ENCODE results near the gene LRRK1.

Gene LRRK1

GRCh38 chr15:100893261-100893963, 25.7 kb upstream of the LRRK1 start:
- DNase-seq, result no peak

DNA sequence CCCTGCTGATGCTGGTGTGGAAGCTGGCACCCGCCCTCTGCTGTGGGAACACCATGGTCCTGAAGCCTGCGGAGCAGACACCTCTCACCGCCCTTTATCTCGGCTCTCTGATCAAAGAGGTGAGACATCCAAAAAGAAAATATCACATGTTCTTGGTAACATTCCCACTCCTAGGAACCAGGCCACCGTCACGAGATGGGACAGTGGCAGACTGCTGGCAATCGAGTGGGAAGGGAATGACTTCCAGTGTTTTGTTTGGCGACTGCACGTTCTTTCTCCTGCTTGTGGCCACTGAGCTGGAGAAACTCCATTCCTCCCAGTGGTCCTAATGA, 25.2 kb upstream of the LRRK1 start:
- no peak for DNase-seq

- no peak for DNase-seq
Observed at GRCh38 chr15:100895721-100896120, 23.4 kb upstream of the LRRK1 start.

DNA sequence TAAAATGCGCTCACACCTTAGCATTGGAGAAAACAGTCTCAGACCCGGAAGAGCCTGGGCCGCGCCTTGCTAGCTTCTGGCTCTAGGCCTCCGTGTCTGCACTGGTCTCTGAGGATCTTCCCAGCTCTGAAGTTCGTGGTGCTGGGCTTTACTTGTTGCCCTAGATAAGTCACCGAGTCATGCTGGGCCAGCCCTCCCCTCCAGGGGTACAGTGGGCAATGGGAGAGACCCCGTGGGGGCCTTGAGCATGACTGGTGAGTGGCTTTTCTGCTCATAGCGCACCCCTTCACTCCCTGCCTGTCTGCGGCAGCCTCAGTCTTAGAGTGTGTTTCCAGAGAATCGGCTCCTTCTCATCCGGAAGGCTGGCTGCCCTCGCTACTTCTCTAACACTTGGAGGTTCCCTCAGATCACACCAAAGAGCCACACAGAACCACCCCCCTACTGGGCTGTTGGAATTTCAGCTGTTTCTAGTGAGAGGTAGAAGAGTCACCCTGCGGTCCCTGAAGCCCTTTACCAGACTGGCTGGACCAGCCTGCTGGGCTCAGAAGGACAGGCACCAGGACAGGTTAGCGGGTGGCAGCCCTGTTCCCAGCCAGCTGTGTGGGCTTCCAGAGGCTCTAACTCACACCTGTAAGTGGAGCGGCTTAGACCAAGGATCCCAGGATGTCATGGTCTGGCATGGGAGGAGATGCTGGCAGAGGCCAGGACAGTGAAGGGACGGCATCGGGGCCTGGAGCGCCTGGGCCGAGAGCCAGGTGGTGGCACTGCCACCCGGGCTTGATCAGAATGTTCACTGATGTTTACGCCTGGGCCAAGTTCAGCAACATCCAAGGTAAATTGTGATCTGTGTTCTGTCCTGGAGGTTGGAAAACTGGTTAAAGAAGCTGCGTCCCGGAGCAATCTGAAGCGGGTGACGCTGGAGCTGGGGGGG, 21.7 kb upstream of the LRRK1 start:
- no peak for DNase-seq

- no peak for DNase-seq
Observed at GRCh38 chr15:100898152-100898490, 21.0 kb upstream of the LRRK1 start.

GRCh38 chr15:100898661-100899462, 20.3 kb upstream of the LRRK1 start:
- DNase-seq, result no peak

DNA sequence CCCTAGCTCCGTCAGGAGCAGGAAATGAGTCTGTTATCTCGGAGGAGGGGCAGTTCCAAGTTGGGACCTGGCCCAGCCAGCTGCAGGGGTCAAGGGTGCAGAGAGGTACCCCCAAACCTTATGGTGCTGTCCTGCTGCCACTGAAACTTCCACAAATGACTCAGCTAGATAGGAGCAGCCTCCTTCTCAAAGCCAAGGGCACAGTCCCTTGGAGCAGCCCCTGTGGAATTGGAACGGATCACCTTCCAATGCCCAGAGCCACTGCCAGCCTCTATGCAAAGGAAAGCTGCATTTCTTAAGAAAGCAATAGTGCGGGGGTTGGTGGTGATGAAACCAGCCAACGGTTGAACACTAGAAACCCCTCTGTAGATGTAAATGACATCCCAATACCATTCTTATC, 19.6 kb upstream of the LRRK1 start:
- DNase-seq, result no peak

GRCh38 chr15:100900136-100900794, 18.9 kb upstream of the LRRK1 start:
- no peak for DNase-seq

DNA sequence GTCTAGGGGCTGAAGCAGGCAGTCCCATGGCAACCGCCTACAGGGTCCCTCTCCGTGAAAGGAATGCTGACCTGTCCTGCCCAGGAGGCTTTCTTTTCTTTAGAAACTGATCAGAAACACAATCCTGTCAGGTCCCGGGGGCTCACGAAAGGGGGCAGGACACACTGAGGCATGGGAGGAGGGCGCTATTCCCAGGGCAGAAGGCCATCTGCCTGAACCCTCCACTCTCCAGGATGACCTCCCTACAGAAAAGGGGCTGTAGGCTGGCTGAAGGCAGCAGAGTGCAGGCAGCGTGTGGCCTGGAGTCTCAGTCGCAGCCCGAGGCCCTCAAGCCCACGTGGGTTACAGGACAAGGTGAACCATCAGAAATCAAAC, 18.4 kb upstream of the LRRK1 start:
- no peak for DNase-seq

GRCh38 chr15:100901296-100901695, 17.9 kb upstream of the LRRK1 start:
- no peak for DNase-seq

- no peak for DNase-seq
Observed at GRCh38 chr15:100901702-100902435, 17.3 kb upstream of the LRRK1 start.

GRCh38 chr15:100902436-100903167, 16.6 kb upstream of the LRRK1 start:
- DNase-seq, result no peak

GRCh38 chr15:100903168-100903554, 16.0 kb upstream of the LRRK1 start:
- DNase-seq, result no peak

GRCh38 chr15:100905850-100906249, 13.3 kb upstream of the LRRK1 start:
- DNase-seq, result no peak

DNA sequence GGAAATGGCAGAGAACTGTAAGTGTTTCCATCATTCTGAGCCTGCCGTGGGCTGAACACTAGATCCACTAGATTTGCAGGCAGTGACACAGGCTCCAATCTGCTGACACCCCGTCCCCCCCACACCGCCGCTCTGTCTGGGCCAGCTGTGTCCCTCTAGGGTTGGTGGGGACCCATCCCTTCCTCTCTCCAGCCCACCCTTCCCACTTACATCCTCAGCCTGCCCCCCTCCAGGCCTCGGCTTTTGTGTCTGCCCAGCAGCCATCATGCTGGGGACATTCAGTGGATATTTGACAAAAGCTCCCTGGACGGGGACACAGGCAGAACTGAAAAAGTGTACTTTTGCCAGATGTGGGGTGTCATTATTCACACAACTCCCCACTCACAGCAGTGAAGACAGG, 10.7 kb upstream of the LRRK1 start:
- no peak for DNase-seq

DNA sequence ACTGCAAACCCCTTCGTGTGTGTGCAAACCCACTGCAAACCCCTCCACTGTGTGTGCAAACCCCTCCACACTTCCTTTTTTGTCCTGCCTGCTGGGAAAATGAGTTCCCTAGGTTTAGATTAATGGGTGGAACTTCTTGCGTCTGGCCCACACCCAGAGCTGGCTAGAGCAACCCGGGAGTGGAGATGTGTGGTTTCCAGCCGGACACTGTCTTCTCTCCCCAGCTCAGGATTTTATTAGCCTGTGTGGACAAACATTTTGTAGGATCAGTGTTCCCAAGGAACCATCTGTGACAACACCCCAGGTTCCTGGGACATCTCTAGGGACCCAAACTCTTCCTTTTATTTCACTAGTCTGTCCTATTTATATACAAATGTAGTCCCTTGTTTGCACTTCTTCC, 9.6 kb upstream of the LRRK1 start:
- DNase-seq, result no peak

DNA sequence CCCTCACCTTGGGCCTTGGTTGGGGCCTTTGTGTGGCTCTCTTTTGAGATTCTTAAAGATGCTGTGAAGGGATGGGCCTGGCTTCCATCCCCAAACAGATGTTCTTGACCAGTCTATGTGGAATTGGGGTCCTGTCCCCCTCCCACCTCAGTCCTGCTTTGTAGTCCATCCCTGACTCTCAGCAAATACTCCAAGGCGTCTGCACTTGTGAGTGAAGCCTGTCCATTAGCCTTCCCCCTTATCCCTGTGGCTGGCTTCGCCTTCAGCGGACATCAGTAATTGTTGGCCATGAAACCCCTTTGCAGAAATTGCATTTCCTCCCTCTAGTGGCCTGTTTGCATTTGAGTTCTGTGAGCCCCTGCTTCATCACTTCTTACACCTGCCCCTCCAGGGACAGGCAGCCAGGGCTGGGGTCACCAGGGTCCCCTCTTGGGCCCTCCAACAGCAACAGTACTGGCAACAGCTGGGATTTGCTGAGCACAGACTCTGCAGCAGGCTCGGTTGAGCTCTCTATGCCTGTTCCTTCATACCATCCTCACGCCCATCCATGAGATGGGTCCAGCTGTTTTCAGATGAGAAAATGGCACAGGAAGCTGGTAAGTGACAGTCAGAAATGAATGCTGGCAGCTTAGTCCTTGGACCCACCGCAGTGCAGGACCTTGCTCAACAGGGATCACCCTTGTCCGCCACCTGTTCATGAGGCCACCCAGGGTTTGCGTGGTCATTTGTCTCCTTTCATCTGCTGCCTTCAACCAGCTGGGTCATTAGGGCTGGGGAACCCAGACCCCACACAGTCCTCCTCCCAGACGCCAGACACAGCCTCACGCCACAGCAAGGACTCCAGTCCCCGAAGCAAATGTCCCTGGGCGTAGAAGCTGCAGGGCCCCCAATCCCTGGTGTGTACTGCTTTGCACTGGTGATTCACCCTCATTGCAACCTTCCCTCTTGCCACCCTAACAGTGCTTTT, 8.9 kb upstream of the LRRK1 start:
- no peak for DNase-seq

- no peak for DNase-seq
Observed at GRCh38 chr15:100911086-100911485, 8.1 kb upstream of the LRRK1 start.

GRCh38 chr15:100913961-100914360, 5.2 kb upstream of the LRRK1 start:
- no peak for DNase-seq

DNA sequence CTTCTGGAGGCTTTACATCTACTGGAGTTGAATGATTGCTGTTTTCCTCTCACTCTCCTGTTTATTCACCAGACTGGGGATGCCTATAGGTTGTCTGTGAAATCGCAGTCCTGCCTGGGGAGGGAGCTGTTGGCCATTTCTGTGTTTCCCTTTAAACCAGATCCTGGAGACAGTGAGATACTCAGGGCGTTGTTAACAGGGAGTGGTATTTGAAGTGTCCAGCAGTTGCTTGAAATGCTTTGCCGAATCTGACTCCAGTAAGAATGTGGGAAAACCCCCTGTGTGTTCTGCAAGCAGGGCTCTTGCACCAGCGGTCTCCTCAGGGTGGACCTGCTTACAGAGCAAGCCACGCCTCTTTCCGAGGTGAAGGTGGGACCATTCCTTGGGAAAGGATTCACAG, 4.3 kb upstream of the LRRK1 start:
- DNase-seq, result peak; percentile 7
